ENCODE measurements around the gene TMEM50A. TPM values are rescaled to one million over a fixed set of nuclear protein-coding genes. Genes with fewer than 3 reads are reported as not detected.

The TMEM50A gene
- total RNA-seq, 2 donors from 2014 or later, result 67.2 to 71.7 TPM

DNA sequence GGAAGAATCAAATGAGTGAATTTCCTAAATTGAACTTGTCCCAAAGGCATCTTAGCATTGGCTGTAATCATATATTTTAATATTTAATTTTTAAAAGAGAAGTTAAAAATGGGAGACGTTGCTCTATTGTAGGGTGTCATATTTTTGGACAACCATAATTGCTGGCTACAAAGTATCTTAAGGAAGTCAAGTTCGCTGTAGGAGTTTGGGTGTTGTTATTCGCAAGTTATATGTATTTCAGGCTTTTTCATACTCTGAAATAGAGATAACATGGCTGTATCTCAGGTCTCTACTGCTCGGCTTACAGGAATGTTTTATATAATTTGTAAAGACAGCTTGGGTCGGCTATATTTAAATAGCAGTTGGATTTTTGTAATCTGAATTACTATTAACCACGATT is 852 bp downstream of the TMEM50A start:
- Histone ChIP-seq H3K4me1 (peaks cover 0 to 17% of the 10 kb centered on the region in 2 donors), H3K4me3 (peak overlapping the region; percentile 65 to 92), H3K9me3 (no peaks in the 10 kb centered on the region), H3K27me3 (no peaks in the 10 kb centered on the region), H3K36me3 (peaks cover 12% of the 10 kb centered on the region), H3K27ac (peak overlapping the region; percentile 95)
- DNase-seq (ENCODE audit: low spot score), result no peak
- TF ChIP-seq, protein P1, sequence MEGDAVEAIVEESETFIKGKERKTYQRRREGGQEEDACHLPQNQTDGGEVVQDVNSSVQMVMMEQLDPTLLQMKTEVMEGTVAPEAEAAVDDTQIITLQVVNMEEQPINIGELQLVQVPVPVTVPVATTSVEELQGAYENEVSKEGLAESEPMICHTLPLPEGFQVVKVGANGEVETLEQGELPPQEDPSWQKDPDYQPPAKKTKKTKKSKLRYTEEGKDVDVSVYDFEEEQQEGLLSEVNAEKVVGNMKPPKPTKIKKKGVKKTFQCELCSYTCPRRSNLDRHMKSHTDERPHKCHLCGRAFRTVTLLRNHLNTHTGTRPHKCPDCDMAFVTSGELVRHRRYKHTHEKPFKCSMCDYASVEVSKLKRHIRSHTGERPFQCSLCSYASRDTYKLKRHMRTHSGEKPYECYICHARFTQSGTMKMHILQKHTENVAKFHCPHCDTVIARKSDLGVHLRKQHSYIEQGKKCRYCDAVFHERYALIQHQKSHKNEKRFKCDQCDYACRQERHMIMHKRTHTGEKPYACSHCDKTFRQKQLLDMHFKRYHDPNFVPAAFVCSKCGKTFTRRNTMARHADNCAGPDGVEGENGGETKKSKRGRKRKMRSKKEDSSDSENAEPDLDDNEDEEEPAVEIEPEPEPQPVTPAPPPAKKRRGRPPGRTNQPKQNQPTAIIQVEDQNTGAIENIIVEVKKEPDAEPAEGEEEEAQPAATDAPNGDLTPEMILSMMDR (IDR thresholded peaks at IDR 0.05), result no peak

DNA sequence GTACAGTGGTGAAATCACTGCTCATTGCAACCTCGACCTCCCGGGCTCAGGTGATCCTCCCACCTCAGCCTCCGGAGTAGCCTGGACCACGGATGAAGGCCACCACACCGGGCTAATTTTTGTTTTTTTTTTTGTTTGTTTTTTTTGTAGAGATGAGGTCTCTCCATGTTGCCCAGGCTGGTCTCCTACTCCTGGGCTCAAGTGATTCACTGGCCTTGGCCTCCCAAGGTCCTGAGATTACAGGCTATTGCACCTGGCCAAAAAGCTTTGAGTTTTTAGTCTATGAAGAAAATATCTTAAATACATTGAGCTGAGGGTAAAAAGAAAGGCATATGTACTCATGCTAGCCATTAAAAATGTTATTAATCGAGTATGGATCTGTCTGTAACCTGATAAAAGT is 3.6 kb downstream of the TMEM50A start:
- TF ChIP-seq, protein P1 (IDR thresholded peaks at IDR 0.05), result no peak
- Histone ChIP-seq H3K4me1 (peaks cover 0 to 17% of the 10 kb centered on the region in 2 donors), H3K27ac (no peak overlapping the region), H3K4me3 (no peak overlapping the region), H3K9me3 (no peaks in the 10 kb centered on the region), H3K27me3 (no peaks in the 10 kb centered on the region), H3K36me3 (peaks cover 12% of the 10 kb centered on the region)
- no peak for DNase-seq (ENCODE audit: low spot score)

DNA sequence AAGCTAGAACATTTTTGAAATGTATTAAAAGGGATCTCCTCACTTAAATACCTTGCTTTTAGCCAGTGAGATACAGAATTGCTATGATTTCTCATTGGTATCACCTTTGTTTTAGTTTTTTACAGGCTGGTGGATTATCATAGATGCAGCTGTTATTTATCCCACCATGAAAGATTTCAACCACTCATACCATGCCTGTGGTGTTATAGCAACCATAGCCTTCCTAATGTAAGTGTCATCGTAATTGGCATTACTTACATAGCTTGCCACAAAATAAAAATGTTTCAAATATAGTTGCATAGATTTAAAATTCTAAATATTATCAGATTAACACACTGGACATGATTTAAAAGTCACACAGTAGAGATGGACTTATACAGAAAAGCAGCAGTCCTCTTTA is 4.7 kb downstream of the TMEM50A start:
- H3K36me3 ChIP-seq, result peaks cover 12% of the 10 kb centered on the region
- no peak for DNase-seq (ENCODE audit: low spot score)

DNA sequence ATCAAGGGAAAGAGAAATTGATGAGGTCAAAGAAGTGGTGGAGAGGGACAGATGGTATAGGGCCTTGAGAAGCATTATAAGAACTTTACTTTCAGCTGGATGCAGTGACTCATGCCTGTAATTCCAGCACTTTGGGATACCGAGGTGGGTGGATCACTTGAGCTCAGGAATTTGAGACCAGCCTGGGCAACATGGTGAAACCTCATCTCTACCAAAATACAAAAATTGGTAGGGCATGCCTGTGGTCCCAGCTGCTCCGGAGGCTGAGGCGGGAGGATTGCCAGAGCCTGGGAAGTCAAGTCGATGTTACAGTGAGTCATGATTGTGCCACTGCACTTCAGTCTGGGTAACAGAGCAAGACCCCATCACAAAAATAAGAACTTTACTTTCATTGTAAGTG is 5.7 kb downstream of the TMEM50A start:
- Histone ChIP-seq H3K27me3 (no peaks in the 10 kb centered on the region), H3K9me3 (no peaks in the 10 kb centered on the region), H3K4me3 (no peak overlapping the region), H3K4me1 (peaks cover 0 to 17% of the 10 kb centered on the region in 2 donors), H3K27ac (no peak overlapping the region), H3K36me3 (peaks cover 12% of the 10 kb centered on the region)
- DNase-seq (ENCODE audit: low spot score), result no peak
- TF ChIP-seq, protein P1 (IDR thresholded peaks at IDR 0.05), result no peak

More for the DNA sequence above, 4.7 kb downstream of the TMEM50A start:
- Histone ChIP-seq H3K9me3 (no peaks in the 10 kb centered on the region), H3K4me1 (peaks cover 0 to 17% of the 10 kb centered on the region in 2 donors), H3K4me3 (no peak overlapping the region), H3K27me3 (no peaks in the 10 kb centered on the region), H3K27ac (no peak overlapping the region)
- TF ChIP-seq, protein P1 (IDR thresholded peaks at IDR 0.05), result no peak

DNA sequence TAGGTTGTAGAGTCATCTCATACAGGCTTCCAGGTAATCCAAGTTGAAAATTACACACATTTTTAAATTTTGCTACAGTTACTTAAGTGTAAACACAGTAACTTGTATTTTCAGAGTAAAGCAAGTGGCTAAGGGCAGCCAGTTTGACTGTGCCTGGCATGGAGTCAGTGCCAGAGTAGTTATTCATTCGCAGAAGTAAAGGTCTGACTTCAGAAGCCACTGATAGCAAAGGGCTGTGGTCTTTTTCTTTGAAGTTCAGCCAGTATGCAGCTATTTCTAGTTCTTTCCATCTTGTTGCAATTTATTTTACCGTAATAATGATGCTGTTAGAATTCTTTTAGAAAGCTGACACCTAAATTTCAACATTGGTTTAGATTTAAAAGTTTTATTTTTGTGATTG is 9.4 kb downstream of the TMEM50A start:
- DNase-seq (ENCODE audit: low spot score), result no peak
- Histone ChIP-seq H3K4me3 (no peak overlapping the region), H3K36me3 (peaks cover 20% of the 10 kb centered on the region), H3K27me3 (no peaks in the 10 kb centered on the region), H3K9me3 (no peaks in the 10 kb centered on the region), H3K27ac (no peak overlapping the region), H3K4me1 (no peaks in the 10 kb centered on the region)
- TF ChIP-seq, protein P1 (IDR thresholded peaks at IDR 0.05), result no peak

GRCh38 chr1:25349606-25350005 is 11.5 kb downstream of the TMEM50A start:
- H3K4me3 ChIP-seq, result no peak overlapping the region
- no peak overlapping the region for H3K27ac ChIP-seq
- peaks cover 26% of the 10 kb centered on the region for H3K36me3 ChIP-seq
- no peaks in the 10 kb centered on the region for H3K4me1 ChIP-seq
- H3K27me3 ChIP-seq, result no peaks in the 10 kb centered on the region
- no peaks in the 10 kb centered on the region for H3K9me3 ChIP-seq
- DNase-seq (ENCODE audit: low spot score), result no peak
- TF ChIP-seq, protein P1 (IDR thresholded peaks at IDR 0.05), result no peak
